Measurements from ENCODE around the gene MARCHF9.

- TF ChIP-seq CTCF (conservative IDR thresholded peaks at IDR 0.05 in 1 of 2, IDR thresholded peaks at IDR 0.05 in 1 of 2; ENCODE audit: low read depth in 1 of 2, low read length in 2 of 2) (no peak), EZH2 (IDR thresholded peaks at IDR 0.05; ENCODE audit: low read length, missing control alignments) (no peak)
These were observed 38.6 kb upstream of the MARCHF9 start for GRCh38 chr12:57716305-57716704.

Measured in fibroblast of lung (primary cell).